HepG2 (cell line): Measurements from ENCODE around the gene INF2. TPM values are rescaled to one million over a fixed set of nuclear protein-coding genes. Genes with fewer than 3 reads are reported as not detected.
A peak's percentile ranks its signal among the peaks of the same experiment; 100 is the strongest.

ENCODE experiments used
- HNF4G ChIP-seq, 2 experiments: sonication (generic) in 1 of 2; formaldehyde crosslinking in 1 of 2; IDR thresholded peaks; 2 replicates each; pipeline versions ENCODE4 v1.4.0 to v1.6.1; 2011 to 2020; ENCODE audit warnings: borderline replicate concordance in 2 of 2, low read depth in 2 of 2, mild to moderate bottlenecking in 2 of 2, low read length in 1 of 2, missing genetic modification reagents in 1 of 2, moderate library complexity in 1 of 2
- MAFF ChIP-seq: IDR thresholded peaks from 2 replicates; pipeline ENCODE4 v1.6.1; 2011; ENCODE audit warnings: low read depth, low read length, improper control_type of control experiment
- MLXIP ChIP-seq: sonication (generic); formaldehyde crosslinking; IDR thresholded peaks from 2 replicates; pipeline ENCODE4 v1.9.0; 2021; ENCODE audit warnings: missing genetic modification reagents, borderline replicate concordance
- NR2C2 ChIP-seq: sonication (generic); formaldehyde crosslinking; IDR thresholded peaks from 2 replicates; pipeline ENCODE4 v1.4.0; 2020; ENCODE audit warnings: missing genetic modification reagents, mild to moderate bottlenecking, moderate library complexity, borderline replicate concordance
- PHF20 ChIP-seq: sonication (generic); formaldehyde crosslinking; IDR thresholded peaks from 2 replicates; pipeline ENCODE4 v1.5.0; 2020; ENCODE audit warnings: mild to moderate bottlenecking, missing genetic modification reagents
- POLR2AphosphoS5 ChIP-seq: IDR thresholded peaks from 2 replicates; pipeline ENCODE4 v1.6.1; 2012; ENCODE audit warnings: low read depth, low read length
- TCF7 ChIP-seq: sonication (generic); IDR thresholded peaks from 2 replicates; pipeline ENCODE4 v1.6.1; 2016; ENCODE audit warnings: antibody characterized with exemption, low read depth
- ZBTB44 ChIP-seq: sonication (generic); formaldehyde crosslinking; IDR thresholded peaks from 2 replicates; pipeline ENCODE4 v1.4.0; 2020; ENCODE audit warnings: missing genetic modification reagents
- ZKSCAN8 ChIP-seq: IDR thresholded peaks from 2 replicates; pipeline ENCODE4 v1.6.1; 2016; ENCODE audit warnings: borderline replicate concordance, missing genetic modification reagents, missing compliant biosample characterization
- ZNF34 ChIP-seq: sonication (generic); formaldehyde crosslinking; IDR thresholded peaks from 2 replicates; pipeline ENCODE4 v1.4.0; 2020; ENCODE audit warnings: mild to moderate bottlenecking, missing genetic modification reagents, borderline replicate concordance
- ZNF580 ChIP-seq: IDR thresholded peaks from 2 replicates; pipeline ENCODE4 v1.6.1; 2016; ENCODE audit warnings: low read depth, borderline replicate concordance
- polyA plus RNA-seq, 8 experiments: library from polyadenylated mRNA; depleted of rRNA in 3 of 8; stranded (reverse) in 7 of 8; unstranded in 1 of 8; fragments of >200 nt; fragmentation: Illumina TruSeq in 4 of 8; extraction: Trizol in 4 of 8; gene quantifications; 2 replicates each; pipeline versions ENCODE4 v1.2.1 to v1.2.3, GENCODE V29; 2011 to 2016; ENCODE audit warnings: low read depth in 4 of 8, missing spikeins in 1 of 8, mixed read lengths in 1 of 8; ENCODE audit not compliant: insufficient read depth in 1 of 8
- total RNA-seq, 5 experiments: library from RNA; depleted of rRNA; stranded (reverse); fragments of >200 nt; fragmentation: Illumina TruSeq; extraction: Trizol; gene quantifications; 2 replicates each; pipeline ENCODE4 v1.2.3, GENCODE V29; 2016; ENCODE audit warnings: low read depth in 1 of 5
- TF ChIP-seq, protein P1 (sequence below): sonication (generic); formaldehyde crosslinking; IDR thresholded peaks from one replicate; pipeline ENCODE4 v1.5.1; 2020; ENCODE audit warnings: mild to moderate bottlenecking, missing genetic modification reagents; ENCODE audit errors: not compliant biosample characterization
- TF ChIP-seq, protein P2 (sequence below): sonication (generic); formaldehyde crosslinking; IDR thresholded peaks from 2 replicates; pipeline ENCODE4 v1.4.0; 2020; ENCODE audit warnings: mild to moderate bottlenecking, missing genetic modification reagents

Gene INF2
- total and polyA plus RNA-seq, 2 of the 13 experiments (the other 11 are each of a cell fraction or from before 2014, with no cell fraction given) = 16.4 to 26.4 TPM

- TF ChIP-seq NR2C2 (CRISPR knock-in tag) (no peak; the same call in 1 of the 2 replicates), HNF4G (IDR thresholded peaks at IDR 0.05; ENCODE audit: borderline replicate concordance, low read depth, low read length) (no peak), HNF4G (CRISPR knock-in tag; IDR thresholded peaks at IDR 0.05; ENCODE audit: borderline replicate concordance, low read depth) (no peak), MLXIP (CRISPR knock-in tag) (no peak), ZKSCAN8 (CRISPR knock-in tag) (no peak), TCF7 (no peak), PHF20 (no peak), POLR2AphosphoS5 (peak; percentile 21; the same call in 1 of the 2 replicates), ZNF34 (no peak), MAFF (no peak), ZBTB44 (CRISPR knock-in tag) (no peak), ZNF580 (CRISPR knock-in tag) (no peak)
- TF ChIP-seq, protein P1, sequence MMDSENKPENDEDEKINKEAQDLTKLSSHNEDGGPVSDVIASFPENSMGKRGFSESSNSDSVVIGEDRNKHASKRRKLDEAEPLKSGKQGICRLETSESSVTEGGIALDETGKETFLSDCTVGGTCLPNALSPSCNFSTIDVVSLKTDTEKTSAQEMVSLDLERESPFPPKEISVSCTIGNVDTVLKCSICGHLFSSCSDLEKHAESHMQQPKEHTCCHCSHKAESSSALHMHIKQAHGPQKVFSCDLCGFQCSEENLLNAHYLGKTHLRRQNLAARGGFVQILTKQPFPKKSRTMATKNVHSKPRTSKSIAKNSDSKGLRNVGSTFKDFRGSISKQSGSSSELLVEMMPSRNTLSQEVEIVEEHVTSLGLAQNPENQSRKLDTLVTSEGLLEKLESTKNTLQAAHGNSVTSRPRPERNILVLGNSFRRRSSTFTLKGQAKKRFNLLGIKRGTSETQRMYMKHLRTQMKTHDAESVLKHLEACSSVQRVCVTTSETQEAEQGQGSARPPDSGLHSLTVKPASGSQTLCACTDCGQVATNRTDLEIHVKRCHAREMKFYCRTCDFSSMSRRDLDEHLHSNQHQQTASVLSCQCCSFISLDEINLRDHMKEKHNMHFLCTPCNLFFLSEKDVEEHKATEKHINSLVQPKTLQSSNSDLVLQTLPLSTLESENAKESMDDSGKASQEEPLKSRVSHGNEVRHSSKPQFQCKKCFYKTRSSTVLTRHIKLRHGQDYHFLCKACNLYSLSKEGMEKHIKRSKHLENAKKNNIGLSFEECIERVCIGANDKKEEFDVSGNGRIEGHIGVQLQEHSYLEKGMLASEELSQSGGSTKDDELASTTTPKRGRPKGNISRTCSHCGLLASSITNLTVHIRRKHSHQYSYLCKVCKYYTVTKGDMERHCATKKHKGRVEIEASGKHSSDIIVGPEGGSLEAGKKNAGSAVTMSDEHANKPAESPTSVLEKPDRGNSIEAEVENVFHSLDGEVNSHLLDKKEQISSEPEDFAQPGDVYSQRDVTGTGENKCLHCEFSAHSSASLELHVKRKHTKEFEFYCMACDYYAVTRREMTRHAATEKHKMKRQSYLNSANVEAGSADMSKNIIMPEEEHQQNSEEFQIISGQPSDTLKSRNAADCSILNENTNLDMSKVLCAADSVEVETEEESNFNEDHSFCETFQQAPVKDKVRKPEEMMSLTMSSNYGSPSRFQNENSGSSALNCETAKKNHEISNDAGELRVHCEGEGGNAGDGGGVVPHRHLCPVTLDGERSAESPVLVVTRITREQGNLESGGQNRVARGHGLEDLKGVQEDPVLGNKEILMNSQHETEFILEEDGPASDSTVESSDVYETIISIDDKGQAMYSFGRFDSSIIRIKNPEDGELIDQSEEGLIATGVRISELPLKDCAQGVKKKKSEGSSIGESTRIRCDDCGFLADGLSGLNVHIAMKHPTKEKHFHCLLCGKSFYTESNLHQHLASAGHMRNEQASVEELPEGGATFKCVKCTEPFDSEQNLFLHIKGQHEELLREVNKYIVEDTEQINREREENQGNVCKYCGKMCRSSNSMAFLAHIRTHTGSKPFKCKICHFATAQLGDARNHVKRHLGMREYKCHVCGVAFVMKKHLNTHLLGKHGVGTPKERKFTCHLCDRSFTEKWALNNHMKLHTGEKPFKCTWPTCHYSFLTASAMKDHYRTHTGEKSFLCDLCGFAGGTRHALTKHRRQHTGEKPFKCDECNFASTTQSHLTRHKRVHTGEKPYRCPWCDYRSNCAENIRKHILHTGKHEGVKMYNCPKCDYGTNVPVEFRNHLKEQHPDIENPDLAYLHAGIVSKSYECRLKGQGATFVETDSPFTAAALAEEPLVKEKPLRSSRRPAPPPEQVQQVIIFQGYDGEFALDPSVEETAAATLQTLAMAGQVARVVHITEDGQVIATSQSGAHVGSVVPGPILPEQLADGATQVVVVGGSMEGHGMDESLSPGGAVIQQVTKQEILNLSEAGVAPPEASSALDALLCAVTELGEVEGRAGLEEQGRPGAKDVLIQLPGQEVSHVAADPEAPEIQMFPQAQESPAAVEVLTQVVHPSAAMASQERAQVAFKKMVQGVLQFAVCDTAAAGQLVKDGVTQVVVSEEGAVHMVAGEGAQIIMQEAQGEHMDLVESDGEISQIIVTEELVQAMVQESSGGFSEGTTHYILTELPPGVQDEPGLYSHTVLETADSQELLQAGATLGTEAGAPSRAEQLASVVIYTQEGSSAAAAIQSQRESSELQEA (CRISPR knock-in tag) = no peak
- TF ChIP-seq, protein P2, sequence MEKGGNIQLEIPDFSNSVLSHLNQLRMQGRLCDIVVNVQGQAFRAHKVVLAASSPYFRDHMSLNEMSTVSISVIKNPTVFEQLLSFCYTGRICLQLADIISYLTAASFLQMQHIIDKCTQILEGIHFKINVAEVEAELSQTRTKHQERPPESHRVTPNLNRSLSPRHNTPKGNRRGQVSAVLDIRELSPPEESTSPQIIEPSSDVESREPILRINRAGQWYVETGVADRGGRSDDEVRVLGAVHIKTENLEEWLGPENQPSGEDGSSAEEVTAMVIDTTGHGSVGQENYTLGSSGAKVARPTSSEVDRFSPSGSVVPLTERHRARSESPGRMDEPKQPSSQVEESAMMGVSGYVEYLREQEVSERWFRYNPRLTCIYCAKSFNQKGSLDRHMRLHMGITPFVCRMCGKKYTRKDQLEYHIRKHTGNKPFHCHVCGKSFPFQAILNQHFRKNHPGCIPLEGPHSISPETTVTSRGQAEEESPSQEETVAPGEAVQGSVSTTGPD = no peak
Observed at GRCh38 chr14:104689109-104689880, at the start of gene INF2 (continued).
